Testis (tissue), 2 donors: Measurements from ENCODE around the gene CTSD.

Source experiments
- CTCF ChIP-seq, 3 experiments: fragments of 450-650 bp in 2 of 3; fragments of 200-600 bp in 1 of 3; sonication (generic) in 1 of 3; IDR thresholded peaks; one replicate each; pipeline ENCODE4 v1.5.1; 2016 to 2019; ENCODE audit warnings: antibody characterized with exemption in 3 of 3, mild to moderate bottlenecking in 2 of 3, moderate library complexity in 1 of 3
- POLR2A ChIP-seq: fragments of 450-650 bp; IDR thresholded peaks from one replicate; pipeline ENCODE4 v1.6.1; 2017; ENCODE audit warnings: antibody characterized with exemption, mild to moderate bottlenecking, moderate library complexity

GRCh38 chr11:1750840-1751530 is 12.7 kb downstream of the CTSD start:
- TF ChIP-seq CTCF (IDR thresholded peaks at IDR 0.05) (no peak), POLR2A (no peak)
